GM19025 (cell line): ENCODE data around the gene HYAL2.
"Not testable (repeated sequence)": the region's sequence is repeated elsewhere in the genome, so short reads cannot be mapped to it uniquely, and the experiment has no call there.

Source experiments
- ATAC-seq: cut with Tn5 transposase; IDR thresholded peaks from one replicate; pipeline ENCODE4 v1.9.1; 2021; ENCODE audit warnings: mild to moderate bottlenecking, low read depth, moderate library complexity; ENCODE audit not compliant: unreplicated experiment

Gene HYAL2

DNA sequence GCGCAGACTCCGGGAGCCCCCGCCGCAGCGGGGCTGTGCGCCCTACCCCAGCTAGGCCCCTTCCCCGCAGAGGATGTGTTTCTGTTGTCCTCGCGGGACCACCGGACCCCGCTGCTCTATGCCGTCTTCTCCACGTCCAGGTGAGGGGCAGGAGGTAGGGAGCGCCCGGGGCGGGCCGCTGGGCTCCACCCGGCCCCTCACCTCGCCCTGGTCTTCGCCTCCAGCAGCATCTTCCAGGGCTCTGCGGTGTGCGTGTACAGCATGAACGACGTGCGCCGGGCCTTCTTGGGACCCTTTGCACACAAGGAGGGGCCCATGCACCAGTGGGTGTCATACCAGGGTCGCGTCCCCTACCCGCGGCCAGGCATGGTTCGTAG lies 48.9 kb downstream of the HYAL2 start:
- no peak for ATAC-seq

DNA sequence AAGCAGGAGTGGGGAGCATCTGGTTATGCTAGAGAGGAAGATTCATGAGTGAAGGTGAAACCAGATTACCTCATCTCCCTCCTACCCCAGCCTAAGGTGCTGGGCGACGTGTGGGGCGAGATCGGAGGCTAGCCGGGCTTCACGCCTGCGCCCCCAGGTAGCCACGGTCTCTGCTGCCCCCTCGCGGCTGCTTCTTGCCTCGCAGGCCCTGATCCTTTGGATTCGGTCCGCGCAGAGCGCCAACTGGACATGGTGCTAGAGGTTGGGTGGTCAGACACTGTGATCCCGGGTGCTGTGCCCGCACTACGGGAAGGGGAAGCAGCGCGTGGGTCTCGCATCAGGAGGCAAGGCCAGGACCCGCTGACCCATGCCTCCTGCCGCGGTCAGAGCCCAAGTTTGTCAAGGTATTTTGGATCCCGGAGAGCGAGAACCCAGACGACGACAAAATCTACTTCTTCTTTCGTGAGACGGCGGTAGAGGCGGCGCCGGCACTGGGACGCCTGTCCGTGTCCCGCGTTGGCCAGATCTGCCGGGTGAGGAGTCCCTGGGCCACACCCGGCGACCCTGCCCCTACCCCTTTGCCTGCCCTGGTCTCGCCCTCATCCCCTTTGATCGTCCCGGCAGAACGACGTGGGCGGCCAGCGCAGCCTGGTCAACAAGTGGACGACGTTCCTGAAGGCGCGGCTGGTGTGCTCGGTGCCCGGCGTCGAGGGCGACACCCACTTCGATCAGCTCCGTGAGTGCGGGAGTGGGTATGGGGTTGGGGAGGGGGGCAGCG lies 49.4 kb downstream of the HYAL2 start:
- ATAC-seq: peak; percentile 68

DNA sequence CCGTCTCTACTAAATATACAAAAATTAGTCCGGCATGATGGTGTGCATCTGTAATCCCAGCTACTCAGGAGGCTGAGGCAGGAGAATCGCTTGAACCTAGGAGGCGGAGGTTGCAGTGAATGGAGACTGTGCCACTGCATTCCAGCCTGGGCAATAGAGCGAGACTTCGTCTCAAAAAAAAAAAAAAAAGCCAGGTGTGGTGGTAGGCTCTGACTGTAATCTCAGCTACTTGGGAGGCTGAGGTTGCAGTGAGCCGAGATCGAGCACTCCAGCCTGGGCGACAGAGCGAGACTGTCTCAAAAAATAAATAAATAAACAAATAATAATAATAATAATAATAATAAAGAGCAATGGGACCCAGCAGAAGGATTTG lies 50.0 kb downstream of the HYAL2 start:
- not testable (repeated sequence) for ATAC-seq

DNA sequence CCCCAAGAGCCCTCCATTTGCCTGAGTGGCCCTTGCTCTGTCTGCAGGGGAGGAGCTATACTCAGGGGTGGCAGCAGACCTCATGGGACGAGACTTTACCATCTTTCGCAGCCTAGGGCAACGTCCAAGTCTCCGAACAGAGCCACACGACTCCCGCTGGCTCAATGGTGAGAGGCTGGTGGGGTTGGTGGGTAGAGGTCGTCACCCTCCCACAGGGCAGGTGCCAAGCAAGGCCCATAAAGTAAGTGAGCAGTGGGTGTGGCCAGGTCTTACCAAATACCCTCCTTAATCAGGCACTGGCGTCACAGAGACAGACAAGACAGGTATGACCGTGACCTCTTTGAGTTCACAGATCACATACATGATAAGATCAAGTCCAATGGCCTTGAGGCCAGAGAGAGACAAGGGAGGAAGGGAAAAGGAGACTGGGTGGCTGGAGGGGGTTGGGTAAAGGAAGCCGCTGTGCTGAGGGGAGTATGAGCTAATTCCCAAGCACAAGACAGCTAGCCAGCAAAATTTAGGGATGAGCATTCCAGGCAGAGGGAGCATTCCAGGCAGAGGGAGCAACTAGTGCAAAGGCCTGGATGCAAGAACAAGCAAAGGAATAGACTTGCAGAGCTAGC lies 51.1 kb downstream of the HYAL2 start:
- no peak for ATAC-seq

DNA sequence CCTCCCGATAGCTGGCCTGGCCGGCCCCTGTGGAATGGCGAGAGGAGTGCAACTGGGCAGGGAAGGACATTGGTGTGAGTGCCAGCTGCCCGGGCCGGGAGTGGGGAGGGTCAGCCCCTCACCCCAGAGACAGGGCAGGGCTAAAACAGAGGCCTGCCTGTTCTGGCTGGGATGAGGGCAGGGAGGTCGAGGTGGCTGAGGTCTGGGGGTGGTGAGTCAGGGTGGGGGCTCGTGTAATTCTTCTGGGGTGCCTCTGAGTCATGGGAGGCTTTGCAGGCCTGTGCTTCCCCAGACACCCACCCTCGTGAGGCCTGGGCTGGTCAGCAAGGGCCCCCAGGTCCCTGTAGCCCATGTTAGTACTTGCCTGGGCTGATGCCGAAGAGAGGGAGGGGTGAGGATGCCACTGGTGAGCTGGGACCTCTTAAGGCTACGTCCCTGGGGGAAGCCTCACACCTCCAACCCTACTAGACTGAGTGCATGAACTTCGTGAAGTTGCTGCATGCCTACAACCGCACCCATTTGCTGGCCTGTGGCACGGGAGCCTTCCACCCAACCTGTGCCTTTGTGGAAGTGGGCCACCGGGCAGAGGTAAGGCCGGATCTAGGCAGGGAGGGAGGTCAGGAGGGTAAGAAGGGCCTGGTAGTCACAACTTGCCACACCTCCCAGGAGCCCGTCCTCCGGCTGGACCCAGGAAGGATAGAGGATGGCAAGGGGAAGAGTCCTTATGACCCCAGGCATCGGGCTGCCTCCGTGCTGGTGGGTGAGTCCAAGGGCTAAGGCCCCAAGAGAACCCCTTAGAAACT lies 51.9 kb downstream of the HYAL2 start:
- no peak for ATAC-seq

DNA sequence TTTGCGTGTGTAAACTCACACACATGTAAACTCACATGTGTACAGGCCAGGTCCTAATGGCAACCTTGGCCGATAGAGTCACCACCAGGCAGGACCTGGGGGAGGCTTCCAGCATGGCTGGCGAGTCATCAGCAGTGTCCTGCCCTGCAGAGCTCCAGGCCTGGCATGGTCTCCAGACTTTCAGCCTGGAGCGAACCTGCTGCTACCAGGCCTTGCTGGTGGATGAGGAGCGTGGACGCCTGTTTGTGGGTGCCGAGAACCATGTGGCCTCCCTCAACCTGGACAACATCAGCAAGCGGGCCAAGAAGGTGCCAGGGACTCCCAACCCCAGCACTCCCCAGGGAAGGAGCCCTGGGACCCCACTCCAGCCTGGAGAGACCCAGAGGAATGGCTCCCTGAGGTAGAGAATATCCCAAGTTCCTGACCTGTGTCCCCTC lies 52.5 kb downstream of the HYAL2 start:
- ATAC-seq: no peak

DNA sequence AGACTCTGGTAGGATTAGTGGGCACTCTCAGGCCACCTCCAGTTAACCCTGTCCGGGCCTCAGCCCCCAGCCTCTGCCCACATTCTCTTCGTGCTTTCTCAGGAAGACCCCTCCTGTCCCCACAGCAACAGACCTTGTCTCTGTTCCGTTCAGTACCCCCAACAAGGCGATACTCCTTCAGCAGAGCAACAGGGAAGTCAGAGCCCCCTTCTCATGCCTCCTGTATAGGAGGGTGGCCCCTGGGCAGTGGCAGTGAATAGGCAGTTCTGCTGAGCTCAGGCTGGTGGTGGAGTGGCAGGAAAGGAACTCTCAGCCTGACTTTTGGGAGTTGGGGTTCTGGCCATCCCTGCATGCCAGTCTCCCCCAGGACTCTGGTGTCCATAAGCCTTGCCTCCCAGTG lies 53.1 kb downstream of the HYAL2 start:
- no peak for ATAC-seq

DNA sequence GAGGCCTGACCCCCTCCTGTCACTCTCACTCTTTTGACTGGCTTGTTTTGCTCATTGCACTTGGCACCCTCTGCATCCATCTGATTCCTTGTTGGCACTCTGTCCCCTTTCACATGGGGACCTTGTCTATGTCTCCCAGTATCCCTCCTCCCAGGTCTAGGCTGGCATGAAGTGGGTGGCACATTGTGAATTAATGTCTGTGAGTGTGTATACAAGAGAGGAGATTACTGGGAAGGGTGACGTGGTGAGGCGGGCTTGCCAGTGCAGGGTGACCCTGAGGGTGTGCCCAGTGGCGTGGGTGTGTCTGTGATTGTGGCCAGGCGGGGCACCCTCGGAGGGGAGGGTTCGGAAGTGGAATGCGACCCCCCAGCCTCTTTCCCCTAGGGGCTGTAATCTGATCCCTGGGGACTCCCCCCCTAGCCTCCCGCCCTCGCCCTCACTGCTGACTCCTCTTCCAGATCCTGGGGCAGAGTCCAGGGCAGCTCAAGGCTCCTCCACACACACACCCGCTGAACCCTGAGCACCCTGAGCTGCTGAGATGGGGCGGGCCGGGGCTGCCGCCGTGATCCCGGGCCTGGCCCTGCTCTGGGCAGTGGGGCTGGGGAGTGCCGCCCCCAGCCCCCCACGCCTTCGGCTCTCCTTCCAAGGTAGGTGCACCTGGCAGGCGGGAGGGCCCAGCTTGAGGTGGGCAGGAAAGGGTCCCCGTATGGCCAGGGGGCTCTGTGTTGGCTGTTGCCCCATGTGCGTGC lies 53.7 kb downstream of the HYAL2 start, which contains the start of gene SEMA3B:
TSS of gene SEMA3B (plus strand) at position 445 of the 749 bp plus-strand sequence. CDS start at position 539, 94 bp downstream.
- no peak for ATAC-seq

DNA sequence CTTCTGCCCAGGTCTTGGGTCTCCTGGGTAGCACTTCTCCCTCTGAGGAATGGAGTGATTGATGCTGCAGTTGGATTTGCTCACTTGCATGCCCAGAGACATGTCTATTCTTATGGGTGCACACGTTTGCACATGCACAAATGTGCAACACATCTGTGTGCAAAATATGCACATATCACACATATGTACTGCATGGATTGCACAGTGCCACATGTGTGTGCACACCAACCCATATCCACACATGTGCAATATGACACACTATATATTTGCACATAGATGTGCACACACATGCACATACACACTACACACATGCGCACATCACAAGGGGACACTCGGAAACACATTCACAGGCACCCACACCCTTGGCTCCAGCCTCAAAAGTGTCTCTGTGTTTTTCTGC lies 54.3 kb downstream of the HYAL2 start:
- ATAC-seq: no peak
